Stimulated activated CD4-positive, alpha-beta T cell treated with anti-CD3 and anti-CD28 coated beads, Interleukin-15, amount 100 ng/mL, for 24 hours (primary cell): ENCODE results near the gene INO80D.
A peak's percentile ranks its signal among the peaks of the same experiment; 100 is the strongest.
"Not testable (repeated sequence)": the region's sequence is repeated elsewhere in the genome, so short reads cannot be mapped to it uniquely, and the experiment has no call there.

Source experiments
- DNase-seq: peaks from one replicate; pipeline ENCODE4 v3.0.0-alpha.2; 2020

Gene INO80D, protein sequence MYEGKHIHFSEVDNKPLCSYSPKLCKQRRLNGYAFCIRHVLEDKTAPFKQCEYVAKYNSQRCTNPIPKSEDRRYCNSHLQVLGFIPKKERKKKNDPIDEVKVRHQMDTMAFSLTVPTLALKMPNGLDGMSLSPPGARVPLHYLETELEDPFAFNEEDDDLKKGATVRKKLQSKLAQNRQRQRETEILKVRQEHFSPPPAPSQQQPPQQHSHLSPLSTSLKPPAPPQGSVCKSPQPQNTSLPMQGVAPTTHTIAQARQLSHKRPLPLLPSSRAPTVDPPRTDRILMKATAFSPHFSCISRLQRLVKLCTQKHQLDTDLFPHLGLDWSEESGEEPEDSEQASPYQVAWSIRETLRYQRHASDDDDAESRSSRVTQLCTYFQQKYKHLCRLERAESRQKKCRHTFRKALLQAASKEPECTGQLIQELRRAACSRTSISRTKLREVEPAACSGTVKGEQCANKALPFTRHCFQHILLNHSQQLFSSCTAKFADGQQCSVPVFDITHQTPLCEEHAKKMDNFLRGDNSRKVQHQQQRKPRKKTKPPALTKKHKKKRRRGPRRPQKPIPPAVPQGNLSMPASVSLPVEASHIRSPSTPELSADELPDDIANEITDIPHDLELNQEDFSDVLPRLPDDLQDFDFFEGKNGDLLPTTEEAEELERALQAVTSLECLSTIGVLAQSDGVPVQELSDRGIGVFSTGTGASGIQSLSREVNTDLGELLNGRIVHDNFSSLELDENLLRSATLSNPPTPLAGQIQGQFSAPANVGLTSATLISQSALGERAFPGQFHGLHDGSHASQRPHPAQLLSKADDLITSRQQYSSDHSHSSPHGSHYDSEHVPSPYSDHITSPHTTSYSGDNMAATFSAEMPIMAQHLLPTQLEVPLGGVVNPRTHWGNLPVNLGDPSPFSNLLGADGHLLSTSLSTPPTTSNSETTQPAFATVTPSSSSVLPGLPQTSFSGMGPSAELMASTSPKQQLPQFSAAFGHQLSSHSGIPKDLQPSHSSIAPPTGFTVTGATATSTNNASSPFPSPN

DNA sequence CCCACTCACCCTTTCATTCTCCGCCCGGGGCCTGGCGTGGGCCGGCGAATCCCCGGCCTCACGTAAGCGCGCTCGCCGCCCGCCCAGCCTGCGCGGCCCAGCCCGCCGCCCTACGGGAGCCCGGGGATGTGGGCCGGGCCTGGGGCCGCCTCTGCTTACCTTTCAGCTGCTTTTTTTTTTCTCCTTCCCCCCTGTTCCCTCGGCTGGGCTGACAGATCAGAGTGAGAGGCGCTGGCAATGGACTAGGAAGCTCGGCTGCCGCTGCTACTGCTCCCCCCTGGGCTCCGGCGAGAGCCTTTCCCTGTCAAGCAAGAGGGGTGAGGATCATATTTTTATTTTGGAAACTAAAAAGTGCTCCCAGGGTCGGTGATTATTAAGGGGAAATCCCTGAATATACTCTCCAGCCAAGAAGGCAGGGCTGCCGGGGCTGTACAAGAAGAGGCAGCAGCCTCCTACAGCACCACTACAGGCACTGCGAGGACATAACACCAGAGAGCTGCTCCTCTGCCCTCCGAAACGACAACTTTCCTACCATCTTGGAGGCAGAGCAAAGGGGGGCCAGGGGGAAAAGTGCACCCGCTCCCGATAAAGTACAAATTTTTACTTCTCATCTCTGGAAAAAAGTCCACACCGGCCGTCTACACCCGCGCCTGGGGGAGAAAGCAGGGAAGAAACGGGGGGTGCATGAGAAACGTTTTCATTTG, at the start of gene INO80D:
TSS of gene INO80D (minus strand) at position 433 of the 704 bp plus-strand sequence. CDS start 23,158 bp downstream, outside the sequence.
- peak; percentile 83 for DNase-seq

DNA sequence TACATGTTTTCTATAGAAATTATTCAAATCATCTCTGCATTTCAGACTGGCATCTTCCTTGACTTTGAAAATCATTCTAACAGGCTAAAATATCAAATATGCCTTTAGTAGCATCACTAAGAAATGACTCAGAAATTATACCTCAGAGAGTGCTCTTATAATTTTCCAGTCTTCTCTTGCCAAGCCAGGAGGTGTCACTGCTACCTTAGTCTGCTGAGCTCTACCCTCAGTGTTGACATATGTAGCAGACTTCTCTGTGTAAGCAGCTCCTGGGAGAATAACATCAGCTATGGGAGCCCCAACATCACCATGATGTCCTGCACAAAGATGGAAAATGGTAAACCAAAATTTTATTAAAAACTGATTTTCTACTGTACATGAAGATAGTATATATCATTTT, 41.7 kb upstream of the INO80D start:
- no peak for DNase-seq

DNA sequence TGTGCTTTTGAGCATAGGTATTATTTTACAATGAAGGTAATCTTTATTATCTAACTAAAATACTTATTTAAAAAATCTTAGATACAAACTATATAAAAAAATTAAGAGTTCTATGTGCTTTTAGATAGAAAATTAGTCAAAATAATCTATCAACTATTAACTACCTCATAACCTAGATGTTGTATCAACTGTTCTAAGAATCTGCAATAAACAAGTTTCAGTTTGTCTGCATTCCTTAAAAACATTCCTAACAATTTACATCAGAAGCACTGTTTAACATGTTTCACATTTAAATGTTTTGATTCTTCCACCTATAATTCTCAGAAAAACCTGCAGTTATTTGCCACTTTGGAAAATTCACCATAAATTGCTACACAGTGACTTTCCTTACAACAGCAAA, 39.9 kb upstream of the INO80D start:
- no peak for DNase-seq

DNA sequence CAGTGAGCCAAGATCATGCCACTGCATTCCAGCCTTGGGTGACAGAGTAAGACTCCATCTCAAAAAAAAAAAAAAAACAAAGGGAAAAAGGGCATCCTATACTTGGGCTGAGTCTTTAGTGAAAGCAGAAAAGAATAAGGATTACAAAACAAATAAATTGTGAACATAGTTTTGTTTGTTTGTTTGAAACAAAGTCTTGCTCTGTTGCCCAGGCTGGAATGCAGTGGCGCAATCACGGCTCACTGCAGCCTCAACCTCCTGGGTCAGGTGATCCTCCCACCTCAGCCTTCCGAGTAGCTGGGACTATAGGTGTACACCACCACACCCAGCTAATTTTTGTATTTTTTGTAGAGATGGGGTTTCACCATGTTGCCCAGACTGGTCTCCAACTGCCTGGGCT, 36.6 kb upstream of the INO80D start:
- DNase-seq: not testable (repeated sequence)

DNA sequence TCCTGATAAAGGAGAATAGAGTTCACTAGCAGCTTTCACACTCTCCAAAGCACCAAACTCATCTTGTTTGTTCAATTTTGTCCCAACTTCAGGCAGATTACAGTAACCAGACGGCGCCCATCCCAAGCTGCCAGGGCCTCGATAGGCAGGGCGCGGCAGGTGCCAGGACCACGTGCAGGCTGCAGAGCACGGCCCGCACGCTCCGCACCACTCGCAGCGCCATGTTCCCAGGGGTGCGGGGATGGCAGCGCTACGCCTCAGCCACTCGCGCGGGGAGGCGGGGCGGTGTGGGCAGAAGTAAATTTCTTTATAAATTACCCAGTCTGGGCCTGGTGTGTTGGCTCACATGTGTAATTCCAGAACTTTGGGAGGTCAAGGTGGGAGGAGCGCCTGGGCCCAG, 30.3 kb upstream of the INO80D start:
- DNase-seq: no peak

DNA sequence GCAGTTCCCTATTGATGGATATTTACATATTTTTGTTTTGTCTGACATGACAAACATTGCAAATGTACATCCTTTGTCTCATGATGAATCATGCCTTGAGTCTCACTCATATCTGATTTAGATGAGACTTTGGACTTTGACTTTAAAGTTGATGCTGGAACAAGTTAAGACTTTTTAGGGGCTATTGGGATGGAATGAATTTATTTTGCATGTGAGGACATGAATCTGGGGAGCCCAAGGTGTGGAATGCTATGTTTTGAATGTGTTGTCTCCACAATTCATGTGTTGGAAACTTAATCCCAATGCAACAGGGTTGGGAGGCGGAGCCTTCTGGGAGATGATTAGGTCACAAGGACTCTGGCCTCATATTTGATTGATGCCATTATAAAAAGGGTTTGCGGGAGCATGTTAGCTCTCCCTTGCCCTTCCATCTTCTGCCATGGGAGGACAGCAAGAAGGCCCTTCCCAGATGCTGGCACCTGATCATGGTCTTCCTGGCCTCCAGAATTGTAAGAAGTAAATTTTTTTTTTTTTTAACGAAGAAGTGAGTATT, 29.1 kb upstream of the INO80D start:
- DNase-seq: no peak

DNA sequence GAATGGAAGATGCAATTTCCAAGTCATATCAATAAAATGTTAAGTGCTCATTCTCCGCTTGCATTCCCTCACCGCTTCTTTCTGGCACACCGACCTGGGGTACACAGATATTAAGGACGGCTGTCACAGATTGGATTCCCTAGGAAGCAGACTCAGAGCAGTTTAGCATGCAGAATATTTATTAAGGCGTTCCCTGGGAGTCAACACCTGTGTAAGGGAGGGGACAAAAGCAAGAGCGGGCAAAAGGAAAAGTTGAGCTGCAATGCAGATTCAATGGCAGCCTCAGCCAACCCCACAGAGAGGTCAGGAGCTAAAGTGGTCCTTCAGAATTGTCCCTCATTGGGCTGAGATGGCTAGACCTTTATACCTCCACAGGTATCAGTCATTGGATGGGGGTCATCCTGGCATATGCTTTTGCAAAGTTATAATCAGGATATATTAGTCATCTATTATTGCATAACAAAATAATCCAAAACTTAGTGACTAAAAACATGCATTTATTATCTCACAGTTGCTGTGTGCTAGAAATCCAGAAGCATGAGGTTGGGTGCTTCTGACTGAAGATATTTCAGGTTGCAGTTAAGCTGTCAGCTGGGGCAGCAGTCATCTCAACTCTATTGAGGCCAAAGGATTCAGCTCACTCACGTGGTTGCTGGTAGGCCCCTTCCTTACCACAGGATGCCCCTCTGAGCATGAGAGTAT, 27.0 kb upstream of the INO80D start:
- no peak for DNase-seq

DNA sequence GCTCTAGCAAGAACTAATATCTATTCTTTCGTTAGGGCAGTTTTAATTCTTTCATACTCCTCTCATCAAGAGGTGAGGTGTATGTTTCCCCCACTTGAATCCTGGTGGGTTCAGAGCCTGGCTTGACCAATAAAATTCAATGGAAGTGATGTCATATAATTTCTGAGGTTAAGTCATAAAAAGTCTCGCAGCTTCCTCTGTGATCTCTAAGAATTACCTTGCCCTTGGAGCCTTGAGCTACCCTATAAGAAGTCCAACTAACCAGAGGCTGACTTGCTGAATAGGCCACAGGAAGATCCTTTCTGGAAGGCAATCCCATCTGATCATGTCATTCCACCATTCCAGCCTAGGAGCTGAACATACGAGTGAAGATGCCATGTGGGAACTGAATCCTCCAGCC, 26.1 kb upstream of the INO80D start:
- DNase-seq: no peak

DNA sequence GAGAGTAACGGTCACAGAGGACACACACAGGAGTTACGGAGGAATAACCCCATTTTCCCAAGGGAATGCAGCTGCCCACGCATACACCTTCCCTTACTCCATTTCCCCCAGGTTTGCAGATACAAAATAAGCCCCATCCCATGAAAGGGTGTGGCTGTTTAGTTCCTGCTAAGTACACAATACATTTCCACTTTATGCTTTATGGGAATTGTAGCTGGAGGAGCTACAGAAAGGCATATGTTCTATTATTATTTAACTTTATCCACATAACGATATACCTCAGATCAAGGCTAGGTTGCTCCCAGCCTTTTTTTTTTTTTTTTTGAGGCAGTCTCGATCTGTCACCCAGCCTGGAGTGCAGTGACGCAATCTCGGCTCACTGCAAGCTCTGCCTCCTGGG, 22.7 kb upstream of the INO80D start:
- DNase-seq: no peak

DNA sequence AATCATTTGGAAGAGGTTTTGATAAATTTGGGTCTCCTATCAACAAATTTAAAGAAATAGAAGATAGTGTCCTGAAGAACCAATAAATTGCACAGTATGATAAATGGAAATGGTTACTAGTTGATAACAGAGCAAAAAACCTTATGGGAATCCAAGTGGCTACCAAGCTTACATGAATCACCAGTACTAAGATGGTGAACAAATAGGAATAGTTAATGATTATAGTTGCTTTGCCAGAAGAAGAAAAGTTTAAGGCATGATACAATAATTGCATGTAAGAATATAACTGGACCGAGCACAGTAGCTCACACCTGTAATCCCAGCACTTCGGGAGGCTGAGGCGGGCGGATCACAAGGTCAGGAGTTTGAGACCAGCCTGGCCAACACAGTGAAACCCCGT, 19.6 kb upstream of the INO80D start:
- no peak for DNase-seq

DNA sequence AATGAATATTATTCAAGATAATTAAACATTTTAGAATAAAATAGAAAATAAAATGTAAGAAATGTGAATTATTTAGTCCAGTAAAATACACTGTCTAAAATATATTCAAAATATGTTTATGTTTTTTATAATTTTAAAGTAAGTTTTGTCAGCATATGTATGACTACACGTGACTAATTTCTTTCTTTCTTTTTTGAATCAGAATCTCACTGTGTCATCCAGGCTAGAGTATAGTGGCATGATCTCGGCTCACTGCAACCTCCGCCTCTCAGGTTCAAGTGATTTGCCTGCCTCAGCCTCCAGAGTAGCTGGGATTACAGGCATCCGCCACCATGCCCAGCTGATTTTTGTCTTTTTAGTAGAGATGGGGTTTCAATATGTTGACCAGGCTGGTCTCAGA, 19.1 kb upstream of the INO80D start:
- DNase-seq: no peak

DNA sequence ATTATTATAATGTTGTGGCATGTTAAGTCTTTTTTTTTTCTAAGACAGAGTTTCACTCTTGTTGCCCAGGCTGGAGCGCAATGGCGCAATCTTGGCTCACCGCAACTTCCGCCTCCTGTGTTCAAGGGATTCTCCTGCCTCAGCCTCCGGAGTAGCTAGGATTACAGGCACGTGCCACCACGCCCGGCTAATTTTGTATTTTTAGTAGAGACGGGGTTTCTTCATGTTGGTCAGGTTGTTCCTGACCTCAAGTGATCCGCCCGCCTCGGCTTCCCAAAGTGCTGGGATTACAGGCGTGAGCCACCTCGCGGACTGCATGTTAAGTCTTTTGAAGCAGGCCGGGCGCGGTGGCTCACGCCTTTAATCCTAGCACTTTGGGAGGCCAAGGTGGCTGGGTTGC, 12.9 kb upstream of the INO80D start:
- not testable (repeated sequence) for DNase-seq

DNA sequence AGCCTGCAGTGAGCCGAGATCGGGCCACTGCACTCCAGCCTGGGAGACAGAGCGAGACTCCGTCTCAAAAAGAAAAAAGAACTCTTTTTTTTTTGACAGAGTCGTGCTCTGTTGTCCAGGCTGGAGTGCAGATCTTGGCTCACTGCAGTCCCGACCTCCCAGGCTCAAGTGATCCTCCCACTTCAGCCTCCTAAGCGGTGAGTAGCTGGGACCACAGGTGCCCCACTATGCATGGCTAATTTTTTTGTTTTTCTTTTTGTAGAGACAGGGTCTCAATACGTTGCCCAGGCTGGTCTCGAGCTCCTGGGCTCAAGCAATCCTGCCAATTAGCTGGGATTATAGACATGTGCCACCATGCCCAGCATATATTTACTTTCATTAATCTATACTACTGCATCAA, 12.5 kb upstream of the INO80D start:
- no peak for DNase-seq

DNA sequence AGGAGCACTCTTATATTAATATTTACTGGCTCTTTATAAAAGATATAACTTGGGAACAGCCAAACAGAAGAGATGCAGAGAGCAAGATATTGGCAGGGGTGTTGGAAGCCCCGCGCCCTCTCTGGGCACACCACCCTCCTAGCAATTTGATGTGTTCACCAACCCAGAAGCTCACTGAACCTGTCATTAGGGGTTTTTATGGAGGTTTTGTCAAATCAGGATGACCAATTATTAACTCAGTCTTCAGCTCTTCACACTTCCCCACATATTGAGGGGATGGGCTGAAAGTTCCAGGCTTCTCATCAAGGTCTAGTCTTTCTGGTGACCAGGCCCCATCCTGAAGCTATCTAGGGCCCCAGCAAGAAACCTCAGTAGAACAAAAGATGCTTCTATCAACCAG, 10.9 kb upstream of the INO80D start:
- no peak for DNase-seq

DNA sequence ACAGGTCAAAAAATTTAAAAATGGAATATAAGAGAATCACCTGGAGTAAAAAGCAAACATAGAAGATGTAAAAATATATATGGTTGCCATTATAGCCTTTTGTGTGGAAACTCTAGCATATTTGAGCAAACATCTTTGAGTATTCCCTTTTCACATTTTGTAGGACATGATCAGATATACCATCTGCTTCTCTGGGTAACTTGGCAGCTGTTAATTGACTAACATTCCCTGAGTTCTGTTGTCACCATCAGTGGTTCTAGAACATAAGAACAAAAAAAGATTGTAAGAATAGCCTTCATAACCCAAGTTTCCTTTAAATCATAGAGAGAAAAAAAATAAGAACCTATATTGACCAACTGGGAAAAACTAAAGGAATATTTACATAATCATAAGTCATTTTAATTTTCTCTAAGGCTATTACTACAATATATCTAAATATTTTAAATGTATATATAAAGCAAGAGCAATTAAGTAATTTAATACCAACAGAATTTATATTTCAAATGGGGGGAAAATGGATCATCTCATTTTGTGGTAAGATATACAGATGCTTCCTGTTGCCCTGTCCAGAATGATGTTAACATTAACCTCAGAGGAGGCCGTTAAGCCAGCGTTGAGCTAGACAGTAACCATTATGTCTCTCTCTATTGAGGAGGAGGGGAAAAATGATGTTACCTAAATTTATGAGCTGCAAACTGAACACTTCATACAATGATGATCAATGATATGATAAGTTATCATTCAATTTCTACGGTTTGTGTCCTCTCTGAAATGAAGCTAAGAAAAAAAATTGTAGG, 9.8 kb upstream of the INO80D start:
- no peak for DNase-seq

DNA sequence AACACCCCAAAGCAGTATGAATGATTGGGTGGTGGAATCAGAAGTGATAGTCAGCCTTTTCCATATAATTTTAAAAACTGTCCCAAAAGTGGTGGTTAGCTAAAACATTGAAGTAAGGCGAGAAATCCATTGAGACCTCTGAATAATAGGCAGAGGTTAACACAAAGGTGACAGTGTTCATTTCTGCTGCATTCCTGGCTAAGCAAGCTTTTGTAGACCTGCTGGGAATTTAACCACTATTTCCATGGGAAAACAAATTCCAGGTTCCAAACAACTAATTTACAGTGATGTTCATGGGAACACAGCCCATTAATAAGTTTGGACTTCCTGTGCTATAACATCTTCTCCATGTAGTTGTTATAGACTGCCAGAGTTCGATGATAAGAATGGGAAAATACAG, 6.3 kb upstream of the INO80D start:
- no peak for DNase-seq

DNA sequence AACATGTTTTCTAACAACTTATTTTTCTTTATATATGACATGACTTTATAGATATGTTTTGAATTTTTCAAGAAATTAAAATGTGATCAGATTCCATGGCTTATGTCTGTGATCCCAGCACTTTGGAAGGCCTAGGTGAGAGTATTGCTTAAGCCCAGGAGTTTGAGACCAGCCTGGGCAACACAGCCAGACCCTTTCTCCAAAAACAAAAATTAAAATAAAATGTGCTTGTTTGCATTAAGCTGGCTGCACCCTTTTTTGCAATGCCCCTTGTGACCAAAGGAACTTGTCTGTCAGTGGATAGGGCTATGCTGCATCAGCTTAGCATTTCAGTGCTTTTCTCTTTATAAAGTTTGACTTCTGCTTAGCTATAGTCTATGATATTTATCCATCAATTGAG, 2.3 kb upstream of the INO80D start:
- DNase-seq: no peak

DNA sequence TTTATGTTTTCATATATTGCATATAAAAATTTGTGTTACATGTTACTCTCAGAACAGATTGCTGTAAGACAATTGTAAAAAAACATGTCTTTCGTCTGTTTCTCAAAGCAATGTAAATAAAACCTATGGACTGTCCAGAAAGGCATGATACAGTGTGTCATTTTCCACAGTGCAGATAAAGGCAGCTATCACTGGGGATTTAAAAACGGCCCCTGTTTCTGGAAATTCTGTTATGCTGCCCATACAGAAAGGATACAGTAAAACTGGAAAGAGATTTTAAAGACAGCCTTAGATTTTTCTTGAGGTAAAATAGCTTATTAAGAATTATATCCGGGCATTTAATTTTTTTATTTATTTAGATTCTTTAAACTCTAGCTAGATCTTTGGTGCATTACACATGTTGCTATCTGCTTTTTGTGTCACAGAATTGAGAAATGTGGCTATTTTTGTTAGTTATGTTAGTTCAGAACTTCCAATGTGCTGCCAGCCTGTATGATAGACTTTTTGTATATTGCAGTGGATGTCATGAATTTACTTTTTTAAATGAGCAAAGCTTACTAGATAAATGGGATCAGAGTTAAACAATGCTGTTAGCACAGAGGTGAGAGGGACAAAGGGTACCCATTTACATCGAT, 859 bp upstream of the INO80D start:
- no peak for DNase-seq

DNA sequence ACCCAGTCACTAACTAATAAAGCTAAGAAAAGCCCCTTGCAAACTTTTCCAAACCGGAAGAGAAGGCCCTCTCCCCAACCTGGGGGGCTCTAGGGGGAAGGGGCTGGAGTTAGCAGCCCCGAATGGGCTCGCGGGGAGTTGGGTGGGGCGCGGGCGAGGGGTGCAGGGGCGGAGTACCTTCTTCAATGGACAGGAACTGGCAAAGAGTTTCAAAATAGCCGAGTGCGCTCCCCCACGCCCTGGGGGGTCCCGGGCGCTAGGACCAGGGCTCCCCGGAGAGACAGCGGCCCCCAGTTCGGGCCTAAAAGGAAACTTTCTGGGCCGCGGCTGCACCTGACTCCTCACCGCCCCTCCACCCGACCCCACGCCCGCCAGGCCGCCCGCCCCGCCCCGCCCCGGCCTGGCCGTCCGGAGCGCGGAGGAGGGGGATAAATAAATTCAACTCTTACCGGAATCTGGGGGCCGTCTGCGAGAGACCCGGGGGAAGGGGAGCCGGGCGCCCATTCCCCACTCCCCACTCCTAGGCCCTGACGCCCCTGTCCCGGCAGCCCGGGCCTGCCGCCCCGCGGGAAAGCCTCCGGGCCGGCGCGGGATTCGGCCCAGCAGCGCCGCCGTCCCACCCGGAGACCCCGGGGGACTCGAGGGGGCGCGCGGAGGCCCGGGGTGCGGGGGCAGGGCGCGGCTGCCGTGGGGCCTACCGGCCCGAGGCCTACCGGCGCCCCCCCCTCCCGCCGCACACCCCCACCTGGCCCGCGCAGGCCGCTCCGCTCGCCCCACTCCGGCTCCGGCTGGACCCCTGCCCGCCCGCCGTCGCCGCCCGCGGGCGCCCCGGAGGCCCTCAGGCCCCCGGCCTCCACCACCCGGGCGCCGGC, 868 bp downstream of the INO80D start:
- peak; percentile 53 for DNase-seq

DNA sequence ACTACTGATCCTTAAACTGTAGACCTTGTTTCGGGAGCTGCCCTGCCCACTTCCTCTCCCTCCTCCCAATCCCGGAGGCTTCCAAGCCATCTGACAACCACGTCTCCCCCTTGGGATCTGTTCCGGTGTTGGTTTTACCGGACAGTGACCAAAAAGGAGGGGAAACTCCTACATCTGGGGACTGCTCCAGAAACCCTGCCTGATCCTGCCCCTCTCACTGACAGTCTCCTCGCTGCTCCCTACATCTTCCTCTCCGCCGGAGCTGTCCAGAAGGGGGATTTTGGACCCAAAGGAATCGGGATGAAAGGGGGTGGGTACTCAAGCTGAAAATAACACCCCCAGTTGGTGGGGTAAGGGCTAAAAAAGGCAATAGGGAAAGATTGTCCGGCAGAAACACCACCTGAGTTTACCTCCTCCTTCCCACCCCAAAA, 1.5 kb downstream of the INO80D start:
- peak; percentile 23 for DNase-seq
